B cell (primary cell): ENCODE results near the gene PTPRN2. TPM values are rescaled to one million over a fixed set of nuclear protein-coding genes. Genes with fewer than 3 reads are reported as not detected.

Source experiments
- ATAC-seq: fragments of 200-7000 bp; cut with Tn5 transposase; one replicate; pipeline ENCODE4 v1.10.0; 2021; ENCODE audit warnings: low read depth, mild to moderate bottlenecking, moderate number of reproducible peaks, moderate library complexity
- CTCF ChIA-PET: fragments of 350-600 bp; sonication (Branson Sonifier 250); formaldehyde crosslinking; loops from one replicate; lab custom pipeline; 2021; ENCODE audit warnings: antibody characterized with exemption, inconsistent platforms; lab: Charles Lee
- POLR2A ChIA-PET: fragments of 350-600 bp; sonication (Branson Sonifier 250); formaldehyde crosslinking; loops from one replicate; lab custom pipeline; 2021; ENCODE audit warnings: antibody characterized with exemption; lab: Charles Lee
- DNase-seq: peaks from one replicate; pipeline ENCODE4 v3.0.0; 2013
- H2AFZ ChIP-seq: 2 replicates; pipeline ENCODE4 v1.6.1; 2012; ENCODE audit warnings: mild to moderate bottlenecking, low read depth, low read length; ENCODE audit not compliant: insufficient read depth, poor library complexity, severe bottlenecking
- H3K27ac ChIP-seq, 2 donors: 1 replicate in 1 of 2; 2 replicates in 1 of 2; pipeline ENCODE4 v1.5.1; 2012 to 2013; ENCODE audit warnings: low read length in 2 of 2, mild to moderate bottlenecking in 2 of 2, moderate library complexity in 1 of 2
- H3K27me3 ChIP-seq, 4 experiments: fragments of 200-600 bp in 1 of 4; sonication (generic) in 1 of 4; replicated peaks in 1 of 4; 1 replicate in 2 of 4; 2 replicates in 2 of 4; pipeline versions ENCODE4 v1.6.1 to v1.7.0; 2013 to 2016; ENCODE audit warnings: low read length in 3 of 4, mild to moderate bottlenecking in 2 of 4, mixed read lengths in 1 of 4, moderate library complexity in 1 of 4; ENCODE audit not compliant: insufficient read depth in 4 of 4, control insufficient read depth in 3 of 4; ENCODE audit errors: control extremely low read depth in 1 of 4
- H3K36me3 ChIP-seq, 2 experiments: replicated peaks in 1 of 2; 1 replicate in 1 of 2; 2 replicates in 1 of 2; pipeline versions ENCODE4 v1.6.1 to v1.7.1; 2013; ENCODE audit warnings: low read length in 1 of 2; ENCODE audit not compliant: insufficient read depth in 2 of 2, control insufficient read depth in 1 of 2; ENCODE audit errors: control extremely low read depth in 1 of 2, extremely low read depth in 1 of 2
- H3K4me1 ChIP-seq, 2 donors: fragments of 200-600 bp in 1 of 2; sonication (generic) in 1 of 2; 1 replicate in 1 of 2; 2 replicates in 1 of 2; pipeline versions ENCODE4 v1.5.1 to v1.6.1; 2013 to 2017; ENCODE audit warnings: low read length in 2 of 2; ENCODE audit not compliant: control insufficient read depth in 2 of 2, insufficient read depth in 2 of 2
- H3K4me2 ChIP-seq: replicated peaks from 2 replicates; pipeline ENCODE3; 2012; ENCODE audit warnings: mild to moderate bottlenecking, low read depth, low read length; ENCODE audit not compliant: poor library complexity, severe bottlenecking
- H3K4me3 ChIP-seq, 5 experiments: fragments of 200-600 bp in 1 of 5; sonication (generic) in 1 of 5; 1 replicate in 3 of 5; 2 replicates in 2 of 5; pipeline versions ENCODE4 v1.5.1 to v1.7.0; 2011 to 2016; ENCODE audit warnings: low read length in 4 of 5, mild to moderate bottlenecking in 4 of 5, low read depth in 2 of 5, control low read depth in 1 of 5, moderate library complexity in 1 of 5; ENCODE audit not compliant: insufficient read depth in 1 of 5; ENCODE audit errors: control extremely low read depth in 1 of 5, extremely low read depth in 1 of 5
- H3K79me2 ChIP-seq: fragments of 200-600 bp; sonication (generic); one replicate; pipeline ENCODE4 v1.6.0; 2016; ENCODE audit warnings: low read length; ENCODE audit not compliant: control insufficient read depth, insufficient read depth
- H3K9ac ChIP-seq: fragments of 200-600 bp; sonication (generic); 2 replicates; pipeline ENCODE4 v1.6.1; 2017; ENCODE audit warnings: mild to moderate bottlenecking, low read length, moderate library complexity
- H3K9me3 ChIP-seq, 3 donors: one replicate each; pipeline versions ENCODE4 v1.6.1 to v1.7.1; 2013; ENCODE audit warnings: low read length in 2 of 3; ENCODE audit not compliant: control insufficient read depth in 2 of 3, insufficient read depth in 1 of 3; ENCODE audit errors: control extremely low read depth in 1 of 3
- H4K20me1 ChIP-seq: 2 replicates; pipeline ENCODE4 v1.6.0; 2012; ENCODE audit warnings: mild to moderate bottlenecking, low read length; ENCODE audit not compliant: insufficient read depth, control insufficient read depth, poor library complexity, severe bottlenecking
- H3K27ac Mint-ChIP-seq: one replicate; pipeline ENCODE4 v1.8.0; 2021; ENCODE audit warnings: mixed read lengths
- H3K27me3 Mint-ChIP-seq: one replicate; pipeline ENCODE4 v1.8.0; 2021; ENCODE audit warnings: mixed read lengths
- H3K4me1 Mint-ChIP-seq: one replicate; pipeline ENCODE4 v1.8.0; 2021; ENCODE audit warnings: mixed read lengths
- H3K4me3 Mint-ChIP-seq: one replicate; pipeline ENCODE4 v1.8.0; 2021; ENCODE audit warnings: mixed read lengths
- H3K9me3 Mint-ChIP-seq: one replicate; pipeline ENCODE4 v1.8.0; 2022; ENCODE audit warnings: mixed read lengths; ENCODE audit not compliant: insufficient read depth
- CTCF ChIP-seq: fragments of 200-600 bp; IDR thresholded peaks from one replicate; pipeline ENCODE4 v1.8.0; 2022; ENCODE audit warnings: antibody characterized with exemption, mild to moderate bottlenecking
- EZH2 ChIP-seq: IDR thresholded peaks from 2 replicates; pipeline ENCODE4 v1.6.1; 2012; ENCODE audit warnings: borderline replicate concordance, low read depth, mild to moderate bottlenecking, moderate library complexity, low read length; ENCODE audit not compliant: insufficient read depth, poor library complexity, severe bottlenecking
- WGBS: methylation state at CpG from one replicate; pipeline ENCODE4 v1.1.5; 2013; ENCODE audit warnings: missing lambda C conversion rate; ENCODE audit not compliant: insufficient coverage; 5-methylcytosine and 5-hydroxymethylcytosine counted together
- intact Hi-C: fragments of 100-400 bp; cut with micrococcal nuclease; formaldehyde crosslinking; loops from one replicate; pipeline ENCODE4 v1.10.0; 2022
- polyA plus RNA-seq: library from polyadenylated mRNA; depleted of rRNA; stranded (reverse); fragments of >200 nt; gene quantifications from 2 replicates; pipeline ENCODE4 v1.2.3, GENCODE V29; 2012
- total RNA-seq, 2 donors: library from RNA; stranded (reverse); fragments of 120-200 nt in 1 of 2; gene quantifications; 1 replicate in 1 of 2; 2 replicates in 1 of 2; pipeline versions ENCODE4 v1.2.3 to v1.2.4, GENCODE V29; 2013 to 2022

Gene PTPRN2
- total and polyA plus RNA-seq, 2 donors (not counting 1 experiment from before 2014, with no cell fraction given): 2.0 to 5.0 TPM

GRCh38 chr7:157772486-157773130 lies 815.0 kb downstream of the PTPRN2 start:
- no peak overlapping the region for H3K27ac Mint-ChIP-seq
- POLR2A ChIA-PET: no interaction called here
- Histone ChIP-seq H3K9ac (no peak overlapping the region), H3K79me2 (no peaks in the 10 kb centered on the region), H3K4me3 (no peak overlapping the region), H4K20me1 (no peaks in the 10 kb centered on the region), H3K36me3 (no peaks in the 10 kb centered on the region), H3K9me3 (peaks cover 0 to 45% (median 0%) of the 10 kb centered on the region in 3 donors), H3K27me3 (no peaks in the 10 kb centered on the region), H2AFZ (no peak overlapping the region), H3K4me2 (no peak overlapping the region), H3K27ac (no peak overlapping the region), H3K4me1 (no peaks in the 10 kb centered on the region)
- DNase-seq (no peak), ATAC-seq (no peak)
- H3K27me3 Mint-ChIP-seq: peaks cover 3% of the 10 kb centered on the region
- H3K9me3 Mint-ChIP-seq: peaks cover 9% of the 10 kb centered on the region
- WGBS: 96% methylated on average over 17 of the region's 21 CpGs
- H3K4me1 Mint-ChIP-seq: no peaks in the 10 kb centered on the region
- intact Hi-C loops: no loop called here
- H3K4me3 Mint-ChIP-seq: no peak overlapping the region
- TF ChIP-seq EZH2 (no peak), CTCF (no peak)
- CTCF ChIA-PET: no interaction called here

- no peak overlapping the region for H2AFZ ChIP-seq
- H3K36me3 ChIP-seq: no peaks in the 10 kb centered on the region
- peaks cover 0 to 51% (median 0%) of the 10 kb centered on the region in 3 donors for H3K9me3 ChIP-seq
- ChIA-PET CTCF (no interaction called here), POLR2A (no interaction called here)
- ATAC-seq (no peak), DNase-seq (no peak)
- no peak overlapping the region for H3K4me2 ChIP-seq
- peaks cover 9% of the 10 kb centered on the region for H3K9me3 Mint-ChIP-seq
- H3K4me1 Mint-ChIP-seq: no peaks in the 10 kb centered on the region
- H3K4me1 ChIP-seq: no peaks in the 10 kb centered on the region
- 100% methylated on average over 6 of the region's 6 CpGs for WGBS
- no peaks in the 10 kb centered on the region for H3K27me3 ChIP-seq
- H3K9ac ChIP-seq: no peak overlapping the region
- intact Hi-C loops: no loop called here
- H3K27ac ChIP-seq: no peak overlapping the region
- no peak overlapping the region for H3K27ac Mint-ChIP-seq
- TF ChIP-seq EZH2 (no peak), CTCF (no peak)
- no peaks in the 10 kb centered on the region for H3K79me2 ChIP-seq
- H4K20me1 ChIP-seq: no peaks in the 10 kb centered on the region
- no peak overlapping the region for H3K4me3 Mint-ChIP-seq
- no peaks in the 10 kb centered on the region for H3K27me3 Mint-ChIP-seq
- H3K4me3 ChIP-seq: no peak overlapping the region
Observed at GRCh38 chr7:157771689-157772088, 815.9 kb downstream of the PTPRN2 start.
